ENCODE results near the gene XPA.

Gene XPA

GRCh38 chr9:97638666-97639065 is 58.5 kb downstream of the XPA start:
- POLR2A ChIA-PET = interaction anchor here (1.9 kb wide), 1 partner anchor 59 kb away, joined by 5 read pairs; the partner anchor contains the start of gene XPA

GRCh38 chr9:97636903-97637302 is 60.2 kb downstream of the XPA start:
- TF ChIP-seq NFRKB (IDR thresholded peaks at IDR 0.05) = no peak
- POLR2A ChIA-PET = no interaction called here
- CTCF ChIA-PET = no interaction called here

More at GRCh38 chr9:97638666-97639065, 58.5 kb downstream of the XPA start:
- TF ChIP-seq FOXM1 (IDR thresholded peaks at IDR 0.05; ENCODE audit: borderline replicate concordance) (no peak), SUZ12 (IDR thresholded peaks at IDR 0.05) (no peak), SP1 (IDR thresholded peaks at IDR 0.05) (no peak), HDGF (IDR thresholded peaks at IDR 0.05; ENCODE audit: borderline replicate concordance) (no peak)
- DNase-seq (ENCODE audit: extremely low spot score) = peak; percentile 14
- CTCF ChIA-PET = interaction anchor here (0.7 kb wide), 1 partner anchor 43 kb away, joined by 3 read pairs; no protein-coding TSS in a partner anchor

GRCh38 chr9:97635026-97635425 is 62.1 kb downstream of the XPA start:
- CTCF ChIA-PET = no interaction called here
- DNase-seq (ENCODE audit: extremely low spot score) = no peak
- POLR2A ChIA-PET = interaction anchor here (2.5 kb wide), 1 partner anchor 62 kb away, joined by 11 read pairs; the partner anchor contains the start of gene XPA
- TF ChIP-seq SP1 (IDR thresholded peaks at IDR 0.05) = no peak
- TF ChIP-seq ARNT (IDR thresholded peaks at IDR 0.05) = no peak
- TF ChIP-seq PKNOX1 (IDR thresholded peaks at IDR 0.05) = no peak
- TF ChIP-seq SUZ12 (IDR thresholded peaks at IDR 0.05) = no peak
- TF ChIP-seq FOXA1 (IDR thresholded peaks at IDR 0.05) = no peak

More at GRCh38 chr9:97636903-97637302, 60.2 kb downstream of the XPA start:
- no peak for DNase-seq (ENCODE audit: extremely low spot score)

GRCh38 chr9:97633859-97634490 is 63.2 kb downstream of the XPA start:
- DNase-seq (ENCODE audit: extremely low spot score) = no peak
- ChIA-PET CTCF (interaction anchor here (1.2 to 1.3 kb wide), 2 partner anchors 29 to 36 kb away, joined by 3 read pairs; no protein-coding TSS in a partner anchor), POLR2A (interaction anchor here (0.9 to 2.5 kb wide), 16 partner anchors 9 to 780 kb away, joined by 3 to 18 read pairs (median 5); partner anchors contain the start of genes TDRD7, TMOD1, XPA and ZNF782)
- TF ChIP-seq TARDBP (IDR thresholded peaks at IDR 0.05) (no peak), NFRKB (IDR thresholded peaks at IDR 0.05) (no peak), PKNOX1 (IDR thresholded peaks at IDR 0.05) (no peak), HDGF (IDR thresholded peaks at IDR 0.05; ENCODE audit: borderline replicate concordance) (no peak), SP1 (IDR thresholded peaks at IDR 0.05) (no peak), FOXM1 (IDR thresholded peaks at IDR 0.05; ENCODE audit: borderline replicate concordance) (no peak), ELF4 (IDR thresholded peaks at IDR 0.05) (no peak), CTBP1 (IDR thresholded peaks at IDR 0.05; ENCODE audit: borderline replicate concordance) (no peak), L3MBTL2 (conservative IDR thresholded peaks at IDR 0.05) (no peak), BHLHE40 (IDR thresholded peaks at IDR 0.05; ENCODE audit: borderline replicate concordance) (no peak), SUZ12 (IDR thresholded peaks at IDR 0.05) (no peak), FOXK2 (IDR thresholded peaks at IDR 0.05) (no peak), LEF1 (IDR thresholded peaks at IDR 0.05; ENCODE audit: borderline replicate concordance) (no peak), FOXA1 (IDR thresholded peaks at IDR 0.05) (no peak), ZNF384 (IDR thresholded peaks at IDR 0.05) (no peak), ARNT (IDR thresholded peaks at IDR 0.05) (no peak)

GRCh38 chr9:97632985-97633858 is 63.9 kb downstream of the XPA start, which contains the start of the genes NCBP1 and TSTD2:
TSS of gene NCBP1 (plus strand) at chr9:97633821. CDS start at chr9:97633882, 61 bp downstream.
TSS of gene TSTD2 (minus strand) at chr9:97633368. CDS start at chr9:97627562, 5,806 bp downstream.
- ChIA-PET POLR2A (interaction anchor here (0.8 to 2.5 kb wide), 21 partner anchors 10 to 779 kb away, joined by 3 to 18 read pairs (median 5); partner anchors contain the start of genes TDRD7, TMOD1, XPA and ZNF782), CTCF (interaction anchor here (0.9 to 1.3 kb wide), 5 partner anchors 18 to 258 kb away, joined by 3 to 6 read pairs (median 3); no protein-coding TSS in a partner anchor)
- peak; percentile 88 for DNase-seq (ENCODE audit: extremely low spot score)
- TF ChIP-seq HDGF (IDR thresholded peaks at IDR 0.05; ENCODE audit: borderline replicate concordance) = peak; percentile 92; the same call in 1 of the 2 replicates
- no peak for TF ChIP-seq LEF1 (IDR thresholded peaks at IDR 0.05; ENCODE audit: borderline replicate concordance)
- TF ChIP-seq BHLHE40 (IDR thresholded peaks at IDR 0.05; ENCODE audit: borderline replicate concordance) = peak; percentile 64
- peak; percentile 91 for TF ChIP-seq L3MBTL2 (conservative IDR thresholded peaks at IDR 0.05)
- peak; percentile 48 for TF ChIP-seq ELF4 (IDR thresholded peaks at IDR 0.05)

GRCh38 chr9:97632248-97632984 is 64.7 kb downstream of the XPA start:
- POLR2A ChIA-PET = interaction anchor here (0.6 to 2.4 kb wide), 17 partner anchors 13 to 239 kb away, joined by 3 to 18 read pairs (median 3); partner anchors contain the start of gene TMOD1
- CTCF ChIA-PET = interaction anchor here (0.5 to 1.3 kb wide), 7 partner anchors 17 to 271 kb away, joined by 3 to 6 read pairs (median 3); no protein-coding TSS in a partner anchor
- no peak for DNase-seq (ENCODE audit: extremely low spot score)

More at GRCh38 chr9:97632248-97632984, 64.7 kb downstream of the XPA start:
- no peak for TF ChIP-seq FOXK2 (IDR thresholded peaks at IDR 0.05)
- TF ChIP-seq PKNOX1 (IDR thresholded peaks at IDR 0.05) = peak; percentile 58
- TF ChIP-seq LEF1 (IDR thresholded peaks at IDR 0.05; ENCODE audit: borderline replicate concordance) = 0 out of 2 replicates have a peak, but pooled peaks have one; percentile 5
- TF ChIP-seq TARDBP (IDR thresholded peaks at IDR 0.05) = 0 out of 2 replicates have a peak, but pooled peaks have one; percentile 12
- 0 out of 2 replicates have a peak, but pooled peaks have one; percentile 25 for TF ChIP-seq ZNF384 (IDR thresholded peaks at IDR 0.05)

Data from HEK293T (cell line).